Nasal cavity respiratory epithelium epithelial cell of viscerocranial mucosa (primary cell): ENCODE results near the gene TCFL5. TPM values are rescaled to one million over a fixed set of nuclear protein-coding genes. Genes with fewer than 3 reads are reported as not detected.

Source experiments
- total RNA-seq: library from RNA; depleted of rRNA; stranded (reverse); fragments of >200 nt; gene quantifications from 2 replicates; pipeline ENCODE4 v1.2.3, GENCODE V29; 2014

The TCFL5 gene
- total RNA-seq: 12.0 and 13.7 TPM in 2 replicates

DNA sequence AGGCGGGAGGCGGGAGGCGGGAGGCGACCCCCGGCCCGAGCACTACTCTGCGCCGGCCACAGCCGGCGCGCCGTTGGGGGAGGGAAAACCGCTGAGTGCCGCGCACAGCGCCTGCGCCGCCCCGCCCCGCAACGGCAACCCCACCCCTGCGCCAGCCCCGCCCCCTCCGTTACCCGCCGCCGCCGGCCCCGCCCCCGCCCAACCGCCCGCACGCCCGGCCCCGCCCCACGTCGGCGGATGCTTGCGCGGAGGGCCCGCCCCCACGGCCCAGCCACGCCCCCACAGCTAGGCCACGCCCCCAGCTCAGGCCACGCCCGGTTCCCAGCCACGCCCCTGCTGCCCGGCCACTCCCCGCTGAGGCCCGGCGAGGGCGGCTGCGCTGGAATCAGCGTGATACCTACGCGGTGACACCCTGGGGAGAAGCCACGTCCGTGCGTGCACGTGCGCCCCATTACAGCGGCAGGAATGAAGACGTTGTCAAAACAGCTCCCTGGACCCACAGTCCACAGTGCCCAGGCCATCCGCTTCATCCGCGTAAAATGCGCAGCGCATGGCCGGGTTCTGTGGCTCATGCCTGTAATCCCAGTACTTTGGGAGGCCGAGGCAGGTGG lies at the start of gene TCFL5:
TSS of gene TCFL5 (minus strand) at position 97 of the 611 bp plus-strand sequence. CDS start 152 bp downstream, outside the sequence.

DNA sequence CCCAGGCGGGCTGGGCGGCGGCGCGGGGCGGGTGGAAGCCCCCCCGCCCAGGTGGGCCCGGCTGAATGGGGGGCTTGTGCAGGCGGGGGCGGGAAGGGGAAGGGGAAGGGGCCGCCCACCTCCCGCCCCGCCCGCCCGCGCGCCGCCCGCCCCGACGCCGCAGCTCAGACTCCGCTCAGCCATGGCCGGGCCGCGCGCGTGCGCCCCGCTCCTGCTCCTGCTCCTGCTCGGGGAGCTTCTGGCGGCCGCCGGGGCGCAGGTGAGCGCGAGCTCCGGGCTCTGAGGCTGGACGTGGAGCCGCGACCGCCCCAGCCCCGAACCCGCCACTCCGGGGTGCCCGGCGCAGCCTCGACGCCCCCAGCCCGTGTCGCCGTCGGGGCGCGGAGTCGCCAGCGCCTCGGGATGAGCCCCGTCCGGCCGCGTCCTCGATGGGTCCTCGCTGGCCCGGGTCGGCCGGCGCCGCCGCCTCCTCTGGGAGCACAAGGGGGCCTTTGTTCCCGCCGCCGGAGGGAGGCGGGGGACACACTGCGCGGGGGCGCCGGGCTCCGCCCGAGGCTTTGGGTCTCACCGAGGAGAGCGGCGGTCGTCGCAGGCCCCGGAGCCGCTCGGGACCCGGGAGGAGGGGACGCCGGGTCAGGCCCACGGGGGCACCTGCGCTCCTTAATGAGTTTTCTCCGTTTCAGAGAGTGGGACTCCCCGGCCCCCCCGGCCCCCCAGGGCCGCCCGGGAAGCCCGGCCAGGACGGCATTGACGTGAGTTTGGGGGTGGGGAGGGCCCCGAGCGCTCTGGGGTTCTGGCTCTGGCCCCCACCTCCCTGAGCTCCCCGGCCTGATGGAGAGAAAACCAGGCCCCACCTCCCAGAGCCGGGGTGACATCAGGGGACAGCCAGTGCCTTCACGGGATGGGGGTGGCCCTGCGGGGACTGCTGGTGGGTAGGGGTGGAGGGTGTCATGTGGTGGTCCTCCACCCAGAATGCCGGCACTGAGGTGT lies 44.4 kb downstream of the TCFL5 start, which contains the start of gene COL9A3:
TSS of gene COL9A3 (plus strand) at position 167 of the 990 bp plus-strand sequence. CDS start at position 182, 15 bp downstream.

DNA sequence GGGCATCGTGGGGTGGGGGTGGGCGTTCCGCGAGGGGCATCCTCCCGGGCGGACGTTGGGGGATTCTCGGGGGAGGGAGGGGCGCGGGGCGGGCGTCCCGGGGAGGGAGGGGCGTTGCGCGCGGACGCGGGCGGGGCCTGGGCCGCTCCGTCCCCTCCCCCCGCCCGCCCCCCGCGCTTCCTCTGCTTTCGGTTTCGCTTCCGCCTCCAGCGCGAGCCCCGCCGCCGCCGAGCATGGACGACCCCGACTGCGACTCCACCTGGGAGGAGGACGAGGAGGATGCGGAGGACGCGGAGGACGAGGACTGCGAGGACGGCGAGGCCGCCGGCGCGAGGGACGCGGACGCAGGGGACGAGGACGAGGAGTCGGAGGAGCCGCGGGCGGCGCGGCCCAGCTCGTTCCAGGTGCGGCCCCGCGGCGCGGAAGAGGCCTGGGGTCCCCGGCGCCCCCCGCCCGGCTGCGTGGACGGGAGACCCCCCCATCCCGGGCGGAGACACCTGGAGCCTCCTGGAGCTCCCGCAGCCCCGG lies 56.9 kb downstream of the TCFL5 start, which contains the start of gene OGFR:
TSS of gene OGFR (plus strand) at position 209 of the 528 bp plus-strand sequence. CDS start at position 234, 25 bp downstream.

Other genes starting within 250 kb of the TCFL5 start
- 0.57 and 4.8 TPM in 2 replicates for gene SLCO4A1, start 219.3 kb downstream of the TCFL5 start, total RNA-seq
- gene NTSR1, start 153.0 kb downstream of the TCFL5 start, total RNA-seq: under 0.01 TPM in 1 of 2 replicates, not detected in the other
- gene MRGBP, start 65.3 kb downstream of the TCFL5 start, total RNA-seq: 15.7 and 24.3 TPM in 2 replicates
- gene OGFR, start 57.0 kb downstream of the TCFL5 start, total RNA-seq: 13.7 and 26.3 TPM in 2 replicates
- gene COL9A3, start 44.8 kb downstream of the TCFL5 start, total RNA-seq: 0.14 and 1.7 TPM in 2 replicates
- 28.7 and 43.3 TPM in 2 replicates for gene DIDO1, start 64.7 kb upstream of the TCFL5 start, total RNA-seq
- gene GID8, start 76.3 kb upstream of the TCFL5 start, total RNA-seq: 59.8 and 62.5 TPM in 2 replicates
- gene SLC17A9, start 90.9 kb upstream of the TCFL5 start, total RNA-seq: 0.28 TPM in 1 of 2 replicates, not detected in the other
- gene BHLHE23, start 145.1 kb upstream of the TCFL5 start, total RNA-seq: not detected in 2 replicates